HCT116 (cell line): ENCODE measurements around the gene HVCN1.

ENCODE experiments used
- EZH2 ChIP-seq: fragments of 200-600 bp; sonication (generic); IDR thresholded peaks from 2 replicates; pipeline ENCODE4 v1.6.1; 2017; ENCODE audit warnings: antibody characterized with exemption, mixed run types
- RAD21 ChIP-seq: IDR thresholded peaks from 2 replicates; pipeline ENCODE4 v1.6.1; 2012; ENCODE audit warnings: low read depth, mild to moderate bottlenecking
- SP1 ChIP-seq: IDR thresholded peaks from 2 replicates; pipeline ENCODE4 v1.6.1; 2012; ENCODE audit warnings: low read depth
- TF ChIP-seq, protein P1 (sequence below), 3 experiments: fragments of 200-600 bp in 1 of 3; sonication (generic) in 1 of 3; IDR thresholded peaks in 2 of 3; conservative IDR thresholded peaks in 1 of 3; 2 replicates each; pipeline ENCODE4 v1.5.1; 2012 to 2017; ENCODE audit warnings: low read depth in 2 of 3, low read length in 2 of 3, antibody characterized with exemption in 1 of 3, borderline replicate concordance in 1 of 3, control low read depth in 1 of 3, mild to moderate bottlenecking in 1 of 3, mixed read lengths in 1 of 3, mixed run types in 1 of 3, moderate library complexity in 1 of 3; ENCODE audit not compliant: insufficient read depth in 1 of 3
- TF ChIP-seq, protein P2 (sequence below): IDR thresholded peaks from 2 replicates; pipeline ENCODE4 v1.6.1; 2012

DNA sequence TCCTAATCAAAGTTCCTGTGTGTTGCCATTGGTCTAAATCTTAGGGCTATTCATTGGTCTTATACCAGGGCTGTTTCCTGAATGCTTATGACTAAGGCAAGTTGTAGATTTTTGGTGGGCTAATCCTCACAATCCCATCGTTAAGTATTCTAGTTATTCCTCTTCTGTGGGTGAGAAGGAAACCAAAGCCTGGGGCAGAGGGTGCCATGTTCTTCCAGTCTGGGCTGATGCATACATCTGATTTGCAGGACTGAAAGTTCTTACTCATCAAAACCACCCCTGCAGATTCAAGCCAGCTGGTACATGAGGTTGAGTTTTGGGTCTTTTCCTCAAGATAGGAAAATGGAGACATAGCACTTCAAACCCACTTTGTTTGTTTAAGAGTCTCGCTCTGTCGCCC lies 28.1 kb upstream of the HVCN1 start:
- TF ChIP-seq, protein P1, sequence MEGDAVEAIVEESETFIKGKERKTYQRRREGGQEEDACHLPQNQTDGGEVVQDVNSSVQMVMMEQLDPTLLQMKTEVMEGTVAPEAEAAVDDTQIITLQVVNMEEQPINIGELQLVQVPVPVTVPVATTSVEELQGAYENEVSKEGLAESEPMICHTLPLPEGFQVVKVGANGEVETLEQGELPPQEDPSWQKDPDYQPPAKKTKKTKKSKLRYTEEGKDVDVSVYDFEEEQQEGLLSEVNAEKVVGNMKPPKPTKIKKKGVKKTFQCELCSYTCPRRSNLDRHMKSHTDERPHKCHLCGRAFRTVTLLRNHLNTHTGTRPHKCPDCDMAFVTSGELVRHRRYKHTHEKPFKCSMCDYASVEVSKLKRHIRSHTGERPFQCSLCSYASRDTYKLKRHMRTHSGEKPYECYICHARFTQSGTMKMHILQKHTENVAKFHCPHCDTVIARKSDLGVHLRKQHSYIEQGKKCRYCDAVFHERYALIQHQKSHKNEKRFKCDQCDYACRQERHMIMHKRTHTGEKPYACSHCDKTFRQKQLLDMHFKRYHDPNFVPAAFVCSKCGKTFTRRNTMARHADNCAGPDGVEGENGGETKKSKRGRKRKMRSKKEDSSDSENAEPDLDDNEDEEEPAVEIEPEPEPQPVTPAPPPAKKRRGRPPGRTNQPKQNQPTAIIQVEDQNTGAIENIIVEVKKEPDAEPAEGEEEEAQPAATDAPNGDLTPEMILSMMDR (IDR thresholded peaks at IDR 0.05 in 2 of 3, conservative IDR thresholded peaks at IDR 0.05 in 1 of 3; ENCODE audit: borderline replicate concordance in 1 of 3, insufficient read depth in 1 of 3, low read depth in 2 of 3, low read length in 2 of 3) = no peak
- no peak for TF ChIP-seq RAD21
- TF ChIP-seq, protein P2, sequence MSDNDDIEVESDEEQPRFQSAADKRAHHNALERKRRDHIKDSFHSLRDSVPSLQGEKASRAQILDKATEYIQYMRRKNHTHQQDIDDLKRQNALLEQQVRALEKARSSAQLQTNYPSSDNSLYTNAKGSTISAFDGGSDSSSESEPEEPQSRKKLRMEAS = no peak
- no peak for TF ChIP-seq SP1
- TF ChIP-seq EZH2 = no peak
